Measurements from ENCODE around the gene FUT4. TPM values are rescaled to one million over a fixed set of nuclear protein-coding genes. Genes with fewer than 3 reads are reported as not detected.
"Not testable (repeated sequence)": the region's sequence is repeated elsewhere in the genome, so short reads cannot be mapped to it uniquely, and the experiment has no call there.

Gene FUT4
- total RNA-seq, 2 experiments from 2014 or later, result 6.9 to 7.0 TPM

- POLR2A ChIA-PET, result no interaction called here
- CTCF ChIA-PET, result no interaction called here
These were observed 15.2 kb downstream of the FUT4 start for GRCh38 chr11:94558932-94559331.

DNA sequence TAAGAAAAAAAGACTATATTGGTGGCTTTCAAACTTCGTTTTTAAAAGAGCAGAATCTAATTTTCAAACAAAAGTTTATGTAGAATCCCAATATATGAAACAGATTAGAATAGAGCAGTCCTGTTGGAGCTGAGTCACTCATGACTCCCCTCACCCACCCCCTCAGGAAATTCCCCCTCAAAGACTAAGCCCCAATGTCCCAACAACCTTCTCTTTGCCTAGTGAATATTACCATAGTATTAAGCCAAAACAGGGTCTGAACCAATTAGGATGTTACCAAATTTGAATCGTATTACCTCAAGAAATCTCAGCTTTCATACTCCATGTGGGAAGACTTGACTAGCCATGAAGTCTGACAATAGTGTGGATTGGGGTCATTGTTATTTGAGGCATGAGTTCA is 15.6 kb downstream of the FUT4 start:
- ChIA-PET POLR2A (no interaction called here), CTCF (no interaction called here)

DNA sequence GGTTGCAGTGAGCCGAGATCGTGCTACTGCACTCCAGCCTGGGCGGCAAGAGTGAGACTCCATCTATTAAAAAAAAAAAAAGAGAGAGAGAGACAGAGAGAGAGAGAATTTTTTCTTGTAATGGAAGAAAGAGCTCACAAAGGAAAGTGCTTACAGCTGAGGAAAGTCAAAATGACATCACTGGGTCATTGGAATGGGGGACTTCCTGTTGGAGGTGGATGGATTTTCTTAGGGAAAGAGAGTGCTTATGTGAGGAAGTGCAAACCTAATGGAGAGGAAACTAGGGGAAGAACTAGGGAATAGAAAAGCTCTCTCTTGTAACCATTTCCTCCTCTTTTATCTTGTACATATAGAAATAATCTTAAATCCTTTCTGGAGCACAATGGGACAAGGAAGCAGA is 17.1 kb downstream of the FUT4 start:
- ChIA-PET CTCF (interaction anchor here (0.7 kb wide), 1 partner anchor 593 kb away, joined by 3 read pairs; no protein-coding TSS in a partner anchor), POLR2A (no interaction called here)

- ChIA-PET POLR2A (no interaction called here), CTCF (no interaction called here)
These were observed 19.6 kb downstream of the FUT4 start for GRCh38 chr11:94563176-94563847.

- POLR2A ChIA-PET, result no interaction called here
- CTCF ChIA-PET, result no interaction called here
These were observed 20.2 kb downstream of the FUT4 start for GRCh38 chr11:94563848-94564467.

- ChIA-PET CTCF (no interaction called here), POLR2A (no interaction called here)
These were observed 23.5 kb downstream of the FUT4 start, which contains the start of gene PIWIL4 for GRCh38 chr11:94567181-94567670. TSS of gene PIWIL4 (plus strand) at chr11:94567368. CDS start at chr11:94567519, 151 bp downstream.

GRCh38 chr11:94568200-94568599 is 24.5 kb downstream of the FUT4 start:
- ChIA-PET CTCF (no interaction called here), POLR2A (no interaction called here)

- ChIA-PET POLR2A (no interaction called here), CTCF (no interaction called here)
These were observed 25.0 kb downstream of the FUT4 start for GRCh38 chr11:94568717-94569116.

DNA sequence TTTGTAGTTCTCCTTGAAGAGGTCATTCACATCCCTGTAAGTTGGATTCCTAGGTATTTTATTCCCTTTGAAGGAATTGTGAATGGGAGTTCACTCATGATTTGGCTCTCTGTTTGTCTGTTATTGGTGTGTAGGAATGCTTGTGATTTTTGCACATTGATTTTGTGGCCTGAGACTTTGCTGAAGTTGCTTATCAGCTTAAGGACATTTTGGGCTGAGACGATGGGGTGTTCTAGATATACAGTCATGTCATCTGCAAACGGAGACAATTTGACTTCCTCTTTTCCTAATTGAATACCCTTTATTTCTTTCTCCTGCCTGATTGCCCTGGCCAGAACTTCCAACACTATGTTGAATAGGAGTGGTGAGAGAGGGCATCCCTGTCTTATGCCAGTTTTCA is 29.3 kb downstream of the FUT4 start:
- CTCF ChIA-PET, POLR2A ChIA-PET: not testable (repeated sequence)

DNA sequence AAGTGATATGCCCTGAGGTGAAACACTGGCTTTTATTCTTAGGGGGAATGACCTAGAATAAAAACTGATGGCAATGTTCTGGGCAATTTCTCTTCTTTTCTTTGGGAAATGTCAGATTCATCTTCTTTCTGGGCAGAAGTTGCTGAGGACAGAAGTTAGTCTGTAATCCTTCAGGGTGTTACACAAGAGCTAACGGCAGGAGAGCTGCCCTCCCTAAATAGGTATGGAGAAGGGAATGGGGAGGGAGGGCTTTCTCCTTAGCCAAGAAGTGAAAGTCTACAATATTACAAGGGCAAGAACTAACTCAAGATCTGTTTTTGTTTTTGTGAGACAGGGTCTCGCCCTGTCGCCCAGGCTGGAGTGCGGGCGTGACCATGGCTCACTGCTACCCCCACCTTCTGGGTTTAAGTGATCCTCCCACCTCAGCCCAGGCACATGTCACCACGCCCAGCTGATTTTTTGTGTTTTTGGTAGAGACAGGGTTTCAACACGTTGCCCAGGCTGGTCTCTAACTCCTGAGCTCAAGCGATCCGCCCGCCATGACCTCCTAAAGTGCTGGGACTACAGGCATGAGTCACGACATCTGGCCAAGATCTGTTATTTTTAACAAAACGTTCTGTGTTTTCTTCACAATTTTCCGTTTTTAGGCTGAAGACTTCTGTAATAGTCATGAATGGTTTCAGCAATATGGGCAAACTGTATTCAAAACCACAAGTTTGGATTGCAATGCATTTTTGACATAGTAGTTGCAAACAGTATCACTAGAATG is 30.7 kb downstream of the FUT4 start:
- POLR2A ChIA-PET, result no interaction called here
- CTCF ChIA-PET, result no interaction called here

- ChIA-PET CTCF (no interaction called here), POLR2A (no interaction called here)
These were observed 32.6 kb downstream of the FUT4 start for GRCh38 chr11:94576306-94576705.

GRCh38 chr11:94577841-94578240 is 34.1 kb downstream of the FUT4 start:
- ChIA-PET CTCF (no interaction called here), POLR2A (no interaction called here)

DNA sequence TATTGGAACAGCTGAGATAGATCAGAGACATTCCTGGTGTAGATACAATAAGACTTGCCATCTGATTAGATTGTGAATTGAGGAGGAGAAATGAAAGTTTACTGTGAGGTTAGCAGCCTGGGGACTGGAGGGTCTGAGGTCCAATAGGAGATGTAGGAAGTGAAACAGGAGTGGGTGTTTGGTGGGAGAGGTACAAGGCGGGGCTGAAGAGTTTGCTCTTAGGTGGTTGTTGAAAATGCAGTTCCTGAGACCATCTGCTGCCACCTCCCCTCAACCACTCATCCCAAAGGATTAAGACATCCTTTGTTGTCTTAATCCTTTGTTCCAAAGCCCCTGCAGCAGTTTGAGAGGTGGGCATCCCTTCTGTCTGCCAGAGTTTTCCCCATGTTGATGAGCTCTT is 38.2 kb downstream of the FUT4 start:
- ChIA-PET CTCF (no interaction called here), POLR2A (no interaction called here)

DNA sequence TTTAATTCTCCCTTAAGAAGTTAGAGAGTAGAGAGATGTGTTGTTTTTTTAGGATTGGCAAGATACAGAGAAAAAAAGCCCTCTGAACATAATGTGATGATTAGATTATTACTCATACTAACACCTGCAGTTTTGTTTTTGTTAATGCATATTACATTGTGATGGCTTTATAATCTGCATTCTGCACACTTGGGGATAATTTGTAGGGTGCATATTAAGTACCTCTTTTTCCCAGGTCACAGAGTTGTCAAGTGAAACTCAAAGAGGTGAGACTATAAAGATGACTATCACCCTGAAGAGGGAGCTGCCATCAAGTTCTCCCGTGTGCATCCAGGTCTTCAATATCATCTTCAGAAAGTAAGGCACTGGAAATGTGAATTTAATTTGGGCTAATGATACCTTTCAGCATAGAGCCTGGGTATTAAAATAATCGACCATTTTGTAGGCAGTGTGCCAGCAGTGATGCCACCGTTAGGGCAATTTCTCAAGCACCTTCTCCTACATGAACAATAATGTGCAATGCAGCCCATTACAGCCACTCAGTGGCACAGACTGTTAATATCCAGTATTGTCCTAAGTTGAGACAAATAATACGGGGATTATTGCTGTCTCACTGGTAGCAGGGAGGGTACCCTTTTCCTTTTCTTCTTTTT is 39.6 kb downstream of the FUT4 start:
- ChIA-PET POLR2A (no interaction called here), CTCF (no interaction called here)

GRCh38 chr11:94583866-94584500 is 40.3 kb downstream of the FUT4 start:
- ChIA-PET CTCF (no interaction called here), POLR2A (no interaction called here)

DNA sequence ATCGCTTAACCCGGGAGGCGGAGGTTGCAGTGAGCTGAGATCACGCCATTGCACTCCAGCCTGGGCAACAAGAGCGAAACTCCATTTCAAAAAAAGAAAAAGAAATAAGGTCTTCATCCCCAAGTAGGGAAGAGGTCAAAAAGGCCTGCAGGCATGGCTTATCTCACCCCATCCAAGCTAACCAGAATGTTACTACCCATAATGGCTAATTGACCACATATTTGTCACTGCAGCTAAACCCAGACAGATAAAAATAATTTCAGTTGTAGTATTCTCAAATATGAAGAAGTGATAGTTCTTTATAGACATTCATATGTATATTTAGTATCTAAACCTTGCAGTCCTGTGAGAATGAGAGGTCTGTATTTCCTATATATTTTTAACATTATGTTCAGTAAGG is 41.3 kb downstream of the FUT4 start:
- CTCF ChIA-PET, result no interaction called here

GRCh38 chr11:94585399-94585798 is 41.7 kb downstream of the FUT4 start:
- POLR2A ChIA-PET, result no interaction called here
- CTCF ChIA-PET, result no interaction called here

More for the DNA sequence above, 41.3 kb downstream of the FUT4 start:
- POLR2A ChIA-PET, result no interaction called here

GRCh38 chr11:94586546-94586945 is 42.8 kb downstream of the FUT4 start:
- CTCF ChIA-PET, result no interaction called here
- POLR2A ChIA-PET, result no interaction called here

DNA sequence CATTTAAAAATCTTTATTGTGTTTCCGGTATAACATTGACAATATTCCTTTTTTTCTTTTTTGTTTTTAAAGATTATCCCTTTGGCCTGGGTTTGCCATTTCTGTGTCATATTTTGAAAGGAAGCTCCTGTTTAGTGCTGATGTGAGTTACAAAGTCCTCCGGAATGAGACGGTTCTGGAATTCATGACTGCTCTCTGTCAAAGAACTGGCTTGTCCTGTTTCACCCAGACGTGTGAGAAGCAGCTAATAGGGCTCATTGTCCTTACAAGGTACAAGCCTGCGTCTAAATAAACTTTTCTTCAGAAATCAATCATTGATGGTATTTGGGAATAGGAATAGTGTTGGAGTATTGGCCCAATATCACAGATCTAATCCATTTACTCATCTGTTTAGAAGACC is 43.3 kb downstream of the FUT4 start:
- ChIA-PET CTCF (no interaction called here), POLR2A (no interaction called here)

DNA sequence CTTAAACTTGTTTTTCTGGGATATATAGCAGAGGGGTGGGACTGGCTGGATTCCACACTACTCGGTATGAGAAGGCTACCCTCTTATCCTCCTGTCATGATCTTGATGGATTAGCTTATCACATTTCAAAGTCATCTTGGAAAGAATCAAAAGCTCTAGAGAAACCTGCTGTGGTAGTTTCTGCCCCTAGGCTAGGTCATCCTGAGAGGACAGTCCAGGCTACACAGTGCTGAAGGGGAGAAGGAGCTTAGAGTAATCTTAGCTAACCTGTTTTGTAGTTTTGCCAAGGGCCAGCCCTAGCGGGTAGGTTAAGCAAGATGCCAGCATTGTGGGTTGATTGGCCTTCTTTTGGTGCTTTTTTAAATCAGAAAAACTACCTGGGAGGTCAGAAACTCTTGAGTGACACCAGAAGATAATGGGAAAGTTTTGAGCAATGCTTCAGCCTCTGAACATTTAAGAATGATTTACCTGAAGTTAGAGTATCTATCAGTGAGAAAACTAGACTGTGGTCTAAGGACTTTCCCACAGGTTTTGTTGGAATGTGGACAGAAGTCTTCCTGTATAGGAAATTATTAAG is 44.7 kb downstream of the FUT4 start:
- ChIA-PET POLR2A (no interaction called here), CTCF (no interaction called here)
